HG02759 (cell line): ENCODE data around the gene CASTOR1.

Source experiments
- ATAC-seq: cut with Tn5 transposase; IDR thresholded peaks from one replicate; pipeline ENCODE4 v1.9.1; 2021; ENCODE audit warnings: mild to moderate bottlenecking, moderate library complexity; ENCODE audit not compliant: unreplicated experiment

Gene CASTOR1

GRCh38 chr22:30320021-30320556 is 30.8 kb upstream of the CASTOR1 start:
- ATAC-seq = no peak

- no peak for ATAC-seq
Observed at GRCh38 chr22:30318799-30319419, 29.6 kb upstream of the CASTOR1 start.

DNA sequence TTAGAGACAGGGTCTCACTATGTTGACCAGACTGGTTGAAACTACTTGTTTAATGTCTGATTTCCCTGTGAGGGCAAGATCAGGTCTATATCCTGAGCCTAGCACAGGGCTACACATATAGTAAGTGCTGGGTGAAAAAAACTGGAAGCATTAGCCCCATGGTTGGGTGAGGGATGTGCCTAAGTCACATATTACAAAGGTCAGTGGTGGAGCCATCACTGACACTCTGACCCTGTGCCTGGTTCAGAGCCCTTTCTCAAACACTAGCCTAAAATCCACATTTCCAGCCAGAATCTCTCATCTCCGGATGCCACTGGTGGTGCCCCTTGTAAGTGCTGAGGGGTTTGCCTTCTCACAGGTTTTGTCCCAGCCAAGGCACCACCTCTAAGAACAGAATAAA is 28.5 kb upstream of the CASTOR1 start:
- ATAC-seq = no peak

DNA sequence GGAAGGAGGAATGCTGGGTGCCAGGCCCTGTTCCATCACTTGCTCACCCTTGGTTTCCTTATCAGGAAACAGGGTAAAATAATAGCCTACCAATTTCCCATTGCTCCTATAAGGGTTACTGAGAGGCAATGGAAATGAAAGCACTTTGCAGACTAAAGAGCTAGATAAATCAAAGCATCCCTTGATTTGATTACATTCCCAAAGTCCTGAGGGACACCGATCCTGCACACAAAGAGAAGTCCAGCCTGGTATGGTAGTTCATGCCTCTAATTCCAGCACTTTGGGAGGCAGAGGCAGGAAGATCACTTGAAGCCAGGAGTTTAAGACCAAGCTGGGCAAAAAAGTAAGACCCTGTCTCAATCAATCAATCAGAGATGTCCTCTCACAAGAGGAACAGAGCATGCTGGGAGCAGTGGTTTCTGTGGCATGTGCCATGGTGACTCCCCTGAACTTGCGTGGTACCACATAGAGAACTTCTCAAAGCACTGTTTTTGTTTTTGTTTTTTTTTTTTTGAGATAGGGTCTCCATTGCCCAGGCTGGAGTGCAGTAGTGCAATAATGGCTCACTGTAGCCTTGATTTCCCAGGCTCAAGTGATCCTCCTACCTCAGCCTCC is 26.8 kb upstream of the CASTOR1 start:
- no peak for ATAC-seq

- peak; percentile 34 for ATAC-seq
Observed at GRCh38 chr22:30314915-30315314, 25.6 kb upstream of the CASTOR1 start.

GRCh38 chr22:30313527-30314363 is 24.4 kb upstream of the CASTOR1 start:
- no peak for ATAC-seq

DNA sequence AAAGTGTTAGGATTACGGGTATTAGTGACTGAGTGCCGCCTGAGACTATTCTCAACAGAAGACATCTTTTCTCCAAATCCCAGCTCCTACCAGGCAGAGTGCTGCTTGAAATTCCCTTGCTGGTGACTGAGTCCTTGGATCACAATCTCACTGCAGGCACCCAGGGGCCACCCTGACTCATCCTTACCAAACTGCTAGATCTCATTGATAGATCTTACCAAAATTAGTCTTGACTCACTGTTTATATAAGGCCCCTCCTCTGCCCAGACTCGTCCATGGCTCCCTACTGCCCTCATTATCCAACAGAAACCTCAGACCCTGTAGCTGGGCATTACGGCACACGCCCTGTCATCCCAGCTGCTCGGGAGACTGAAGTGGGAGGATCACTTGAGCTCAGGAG is 22.7 kb upstream of the CASTOR1 start:
- no peak for ATAC-seq

GRCh38 chr22:30310881-30311771 is 21.8 kb upstream of the CASTOR1 start:
- no peak for ATAC-seq

DNA sequence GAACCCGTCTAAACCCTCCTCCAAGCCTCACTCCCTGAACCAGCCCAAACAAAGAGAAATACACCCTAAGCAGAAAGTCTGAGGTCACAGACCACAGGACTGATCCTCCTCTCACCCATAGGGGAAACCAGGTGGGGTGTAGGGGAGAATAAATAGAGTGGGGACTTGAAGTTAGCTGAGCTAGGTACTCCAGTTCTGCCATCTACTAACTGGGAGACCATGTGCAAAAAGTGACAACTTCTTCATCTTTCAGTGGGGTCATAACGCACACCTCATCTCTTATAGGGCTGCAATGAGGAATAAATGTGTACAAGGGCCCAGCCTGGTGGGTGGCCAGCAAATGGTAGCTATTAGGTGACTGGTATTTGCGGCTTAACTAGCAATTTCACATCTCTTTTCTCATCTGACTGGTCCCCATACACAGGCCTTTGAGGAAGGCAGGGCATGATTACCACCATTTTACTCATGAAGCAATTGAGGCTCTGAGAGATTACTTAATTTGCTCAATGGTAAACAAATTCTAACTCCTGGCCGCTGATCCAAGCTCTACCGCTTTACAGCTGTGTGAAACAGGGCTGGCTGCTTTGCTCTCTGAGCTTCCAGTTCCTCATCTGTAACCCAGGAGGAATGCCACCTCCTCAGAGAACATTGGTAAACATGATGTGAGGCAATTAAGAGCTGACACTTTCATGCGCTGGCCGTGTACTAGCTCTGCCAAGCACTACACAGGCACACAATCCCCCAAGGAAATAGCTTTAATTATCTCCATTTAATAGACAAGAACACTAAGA is 20.8 kb upstream of the CASTOR1 start:
- peak; percentile 42 for ATAC-seq

DNA sequence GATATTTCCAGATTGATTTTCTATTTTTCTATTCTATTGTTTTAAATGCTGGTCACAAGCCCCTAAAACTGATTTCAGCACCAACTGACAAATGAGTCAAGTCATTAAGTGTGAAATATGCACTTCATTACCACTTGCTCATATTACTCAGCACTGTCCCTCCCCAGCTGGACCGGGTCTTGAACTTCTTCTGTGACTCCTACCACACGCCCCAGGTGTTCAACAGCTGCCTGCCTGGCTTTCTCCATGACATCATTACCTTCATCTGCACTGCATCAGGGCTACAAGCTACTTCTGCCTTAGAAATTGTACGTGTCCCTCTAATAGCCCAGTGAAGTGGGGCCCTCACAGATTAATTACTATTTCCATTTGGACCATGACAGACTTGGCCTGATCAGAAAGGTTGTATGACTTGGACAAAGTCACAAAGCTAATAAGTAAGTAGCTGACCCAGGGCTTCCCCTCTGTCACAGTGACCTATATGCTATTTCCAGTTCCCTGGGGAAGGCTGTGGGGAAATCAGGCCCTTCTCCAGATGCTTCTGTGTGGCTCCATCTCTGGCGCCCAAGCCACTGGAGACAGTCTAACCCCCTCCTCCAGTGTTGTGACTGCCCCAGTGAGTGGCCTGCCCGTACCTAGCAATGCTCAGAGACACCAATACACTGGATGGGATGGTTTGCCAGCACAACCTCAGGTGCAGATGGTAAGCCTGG is 19.4 kb upstream of the CASTOR1 start:
- peak; percentile 36 for ATAC-seq

- no peak for ATAC-seq
Observed at GRCh38 chr22:30308093-30308492, 18.8 kb upstream of the CASTOR1 start.

- no peak for ATAC-seq
Observed at GRCh38 chr22:30307041-30307574, 17.8 kb upstream of the CASTOR1 start.

- ATAC-seq = no peak
Observed at GRCh38 chr22:30306627-30307011, 17.3 kb upstream of the CASTOR1 start.

DNA sequence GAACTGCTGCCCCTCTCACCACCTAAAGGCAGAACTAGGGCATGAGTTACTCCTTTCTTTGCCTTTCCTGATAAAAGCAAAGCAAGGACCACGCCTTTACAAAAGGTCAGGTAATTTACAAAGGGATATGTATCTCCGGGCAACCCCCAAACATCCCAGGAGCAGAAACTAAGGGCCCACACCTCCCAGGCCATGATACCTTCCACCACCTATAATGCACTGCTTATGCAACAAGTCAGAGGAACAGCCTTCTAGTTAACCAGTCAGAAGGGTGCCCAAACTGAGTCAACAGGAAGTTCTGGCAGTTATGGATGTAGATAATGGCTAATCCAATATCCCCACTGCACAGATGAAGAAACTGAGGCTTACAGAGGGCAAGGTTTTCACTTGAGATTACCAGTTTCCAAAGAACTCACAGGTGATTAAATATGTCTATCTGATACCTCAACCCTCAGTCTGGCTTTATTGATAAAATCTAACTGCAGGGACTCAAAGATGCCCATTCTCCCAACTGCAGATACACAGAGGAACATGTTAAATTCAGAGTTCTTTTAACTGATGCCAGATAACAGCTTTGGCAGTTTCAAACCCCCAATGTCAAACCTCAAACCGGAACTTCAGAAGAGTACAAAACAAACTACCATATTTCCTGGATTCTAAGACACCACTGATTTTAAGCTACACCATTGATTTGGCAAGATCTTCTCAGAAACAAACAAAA is 16.8 kb upstream of the CASTOR1 start:
- ATAC-seq = no peak

- ATAC-seq = peak; percentile 41
Observed at GRCh38 chr22:30305519-30305905, 16.2 kb upstream of the CASTOR1 start.

GRCh38 chr22:30304495-30305244 is 15.4 kb upstream of the CASTOR1 start:
- ATAC-seq = no peak

- no peak for ATAC-seq
Observed at GRCh38 chr22:30302810-30303138, 13.5 kb upstream of the CASTOR1 start.
